Common myeloid progenitor, CD34-positive (primary cell): Measurements from ENCODE around the gene PPP1CB. TPM values are rescaled to one million over a fixed set of nuclear protein-coding genes. Genes with fewer than 3 reads are reported as not detected.

Experiments used
- CTCF ChIA-PET: fragments of 350-600 bp; sonication (Branson Sonifier 250); formaldehyde crosslinking; loops from one replicate; lab custom pipeline; 2021; ENCODE audit warnings: antibody characterized with exemption; lab: Charles Lee
- POLR2A ChIA-PET: fragments of 350-600 bp; sonication (Branson Sonifier 250); formaldehyde crosslinking; loops from one replicate; lab custom pipeline; 2021; ENCODE audit warnings: antibody characterized with exemption; lab: Charles Lee
- DNase-seq, 3 donors: peaks; one replicate each; pipeline versions ENCODE4 v3.0.0 to v3.0.0-alpha.2; 2013
- H3K27ac ChIP-seq, 2 experiments: 1 replicate in 1 of 2; 2 replicates in 1 of 2; pipeline ENCODE4 v1.7.0; 2013; ENCODE audit warnings: inconsistent platforms in 2 of 2, low read length in 2 of 2, mild to moderate bottlenecking in 2 of 2, low read depth in 1 of 2, moderate library complexity in 1 of 2; ENCODE audit not compliant: severe bottlenecking in 2 of 2, insufficient read depth in 1 of 2, poor library complexity in 1 of 2
- H3K27me3 ChIP-seq, 5 experiments: replicated peaks in 2 of 5; 1 replicate in 3 of 5; 2 replicates in 2 of 5; pipeline versions ENCODE4 v1.6.1 to v1.7.0; 2013; ENCODE audit warnings: low read length in 4 of 5, mild to moderate bottlenecking in 2 of 5, moderate library complexity in 2 of 5, inconsistent platforms in 1 of 5; ENCODE audit not compliant: insufficient read depth in 5 of 5, control insufficient read depth in 4 of 5
- H3K36me3 ChIP-seq, 4 experiments: 1 replicate in 2 of 4; 2 replicates in 2 of 4; pipeline versions ENCODE4 v1.6.1 to v1.7.0; 2013; ENCODE audit warnings: low read length in 3 of 4, control low read depth in 1 of 4, mild to moderate bottlenecking in 1 of 4; ENCODE audit not compliant: control insufficient read depth in 4 of 4, insufficient read depth in 4 of 4
- H3K4me1 ChIP-seq, 4 experiments: 1 replicate in 3 of 4; 2 replicates in 1 of 4; pipeline versions ENCODE4 v1.6.1 to v1.7.1; 2013; ENCODE audit warnings: low read length in 3 of 4, mild to moderate bottlenecking in 3 of 4, control low read depth in 1 of 4, inconsistent platforms in 1 of 4, moderate library complexity in 1 of 4; ENCODE audit not compliant: control insufficient read depth in 4 of 4, insufficient read depth in 4 of 4; ENCODE audit errors: control extremely low read depth in 1 of 4
- H3K4me3 ChIP-seq, 7 experiments: 1 replicate in 4 of 7; 2 replicates in 3 of 7; pipeline versions ENCODE4 v1.5.1 to v1.7.0; 2013; ENCODE audit warnings: mild to moderate bottlenecking in 7 of 7, low read length in 6 of 7, moderate library complexity in 6 of 7, inconsistent platforms in 2 of 7, low read depth in 2 of 7, control low read depth in 1 of 7; ENCODE audit not compliant: insufficient read depth in 4 of 7, control insufficient read depth in 1 of 7; ENCODE audit errors: extremely low read depth in 1 of 7
- H3K9me3 ChIP-seq, 5 experiments: 1 replicate in 4 of 5; 2 replicates in 1 of 5; pipeline versions ENCODE4 v1.6.1 to v1.7.1; 2013; ENCODE audit warnings: low read length in 4 of 5, mild to moderate bottlenecking in 2 of 5, inconsistent platforms in 1 of 5, low read depth in 1 of 5, moderate library complexity in 1 of 5; ENCODE audit not compliant: control insufficient read depth in 4 of 5, insufficient read depth in 2 of 5; ENCODE audit errors: control extremely low read depth in 1 of 5
- WGBS: methylation state at CpG from one replicate; pipeline ENCODE4 v1.1.5; 2013; ENCODE audit not compliant: insufficient coverage; 5-methylcytosine and 5-hydroxymethylcytosine counted together
- polyA plus RNA-seq: library from polyadenylated mRNA; unstranded; fragments of 120-200 nt; gene quantifications from one replicate; pipeline ENCODE4 v1.2.1, GENCODE V29; 2013

Gene PPP1CB
- 111 TPM for polyA plus RNA-seq

DNA sequence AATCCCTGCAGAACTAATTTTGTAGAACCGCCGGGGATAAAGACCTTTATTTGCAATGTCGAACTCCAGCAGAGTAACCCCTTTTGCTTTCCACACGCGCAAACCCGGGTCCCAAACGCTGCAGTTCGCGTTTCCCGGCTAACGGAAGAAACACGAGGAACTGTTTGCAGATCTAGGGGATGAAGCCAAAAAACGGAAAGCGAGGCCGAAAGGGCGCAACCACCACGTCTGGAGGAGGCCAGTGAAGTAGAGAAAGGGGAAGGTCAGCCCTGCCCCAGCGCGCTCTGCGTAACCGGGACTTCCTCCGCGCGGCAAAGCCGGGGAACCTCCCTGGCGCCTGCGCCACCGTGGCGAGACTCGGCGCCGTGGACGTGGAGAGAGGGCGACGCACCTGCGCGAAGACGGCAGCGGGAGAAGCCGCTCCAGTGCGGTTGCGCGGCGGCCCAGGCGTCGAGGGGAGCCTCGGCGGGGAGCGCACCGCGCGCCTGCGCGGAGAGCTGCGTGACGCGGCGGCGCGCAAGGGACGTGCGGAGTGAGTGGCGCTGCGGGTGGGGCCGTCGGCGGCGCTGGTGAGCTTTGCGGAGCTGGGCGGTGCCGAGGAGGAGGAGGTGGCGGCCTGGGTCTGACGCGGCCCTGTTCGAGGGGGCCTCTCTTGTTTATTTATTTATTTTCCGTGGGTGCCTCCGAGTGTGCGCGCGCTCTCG is at the start of gene PPP1CB:
Gene PPP1CB (plus strand): TSS at position 579 of the 704 bp plus-strand sequence. CDS start 295 bp downstream, outside the sequence.
- no peaks in the 10 kb centered on the region for H3K36me3 ChIP-seq
- peak within 1 kb of the TSS; percentile 94 to 97 for H3K27ac ChIP-seq
- CTCF ChIA-PET, result interaction anchor here (1.0 to 10.8 kb wide), 3 partner anchors 88 to 189 kb away, joined by 4 to 134 read pairs (median 4); no protein-coding TSS in a partner anchor
- peak within 1 kb of the TSS; percentile 94 to 100 (median 95) for H3K4me3 ChIP-seq
- no peaks in the 10 kb centered on the region for H3K9me3 ChIP-seq
- DNase-seq, result peak; percentile 97 to 99 (median 98)
- POLR2A ChIA-PET, result interaction anchor here (0.6 to 3.0 kb wide), 8 partner anchors 24 to 188 kb away, joined by 3 to 9 read pairs (median 4); no protein-coding TSS in a partner anchor
- no peaks in the 10 kb centered on the region for H3K27me3 ChIP-seq
- under 1% methylated on average over 49 of the region's 81 CpGs for WGBS
- peaks cover 19 to 64% (median 34%) of the 10 kb centered on the region in 4 experiments for H3K4me1 ChIP-seq

DNA sequence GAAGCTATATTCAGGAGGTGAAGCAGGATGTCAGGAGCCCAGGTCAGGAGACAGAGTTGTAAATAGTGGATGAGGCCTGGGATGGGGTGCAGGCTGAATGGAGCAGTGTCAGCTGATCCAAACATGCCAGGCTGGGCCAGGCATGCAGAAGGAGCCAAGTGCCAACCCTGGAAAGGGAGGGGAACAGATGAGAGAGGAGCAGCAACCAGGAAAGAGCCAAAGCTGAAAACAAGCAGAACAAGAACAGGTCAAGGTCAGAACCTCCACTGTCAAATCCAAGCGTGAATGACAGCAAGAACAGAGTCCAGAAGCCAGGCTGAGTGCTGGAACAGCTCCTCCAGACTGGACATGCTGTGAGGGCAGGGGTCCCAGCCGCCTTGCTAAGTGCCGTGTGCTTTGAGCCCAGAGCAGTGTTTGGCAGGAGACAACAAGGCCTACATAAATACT is 49.2 kb upstream of the PPP1CB start:
- WGBS, result 98% methylated on average over 3 of the region's 3 CpGs
- CTCF ChIA-PET, result interaction anchor here (0.9 to 1.5 kb wide), 4 partner anchors 8 to 20 kb away, joined by 3 to 6 read pairs (median 4); no protein-coding TSS in a partner anchor

GRCh38 chr2:28702878-28703277 is 48.8 kb upstream of the PPP1CB start:
- Histone ChIP-seq H3K27me3 (no peaks in the 10 kb centered on the region), H3K4me1 (peaks cover 0 to 11% (median 7%) of the 10 kb centered on the region in 4 experiments), H3K4me3 (no peak overlapping the region), H3K36me3 (no peaks in the 10 kb centered on the region), H3K9me3 (peaks cover 0 to 18% (median 0%) of the 10 kb centered on the region in 5 experiments), H3K27ac (no peak overlapping the region)
- CTCF ChIA-PET, result interaction anchor here (0.9 to 1.5 kb wide), 4 partner anchors 8 to 20 kb away, joined by 3 to 6 read pairs (median 4); no protein-coding TSS in a partner anchor
- DNase-seq, result peak; percentile 4 to 74 (median 60)
- WGBS, result 100% methylated on average over 4 of the region's 8 CpGs
- POLR2A ChIA-PET, result no interaction called here

More for the DNA sequence above, 49.2 kb upstream of the PPP1CB start:
- Histone ChIP-seq H3K27me3 (no peaks in the 10 kb centered on the region), H3K27ac (no peak overlapping the region), H3K9me3 (peaks cover 0 to 18% (median 0%) of the 10 kb centered on the region in 5 experiments), H3K36me3 (no peaks in the 10 kb centered on the region), H3K4me3 (no peak overlapping the region), H3K4me1 (peaks cover 0 to 11% (median 7%) of the 10 kb centered on the region in 4 experiments)
- DNase-seq, result no peak
- POLR2A ChIA-PET, result interaction anchor here (0.6 kb wide), 1 partner anchor 125 kb away, joined by 5 read pairs; no protein-coding TSS in a partner anchor

GRCh38 chr2:28704621-28705020 is 47.0 kb upstream of the PPP1CB start:
- no CpG with 5 or more reads among the region's 4 CpGs for WGBS
- Histone ChIP-seq H3K9me3 (peaks cover 0 to 18% (median 0%) of the 10 kb centered on the region in 5 experiments), H3K27me3 (no peaks in the 10 kb centered on the region), H3K4me3 (no peak overlapping the region), H3K27ac (no peak overlapping the region), H3K4me1 (peaks cover 0 to 11% (median 7%) of the 10 kb centered on the region in 4 experiments), H3K36me3 (no peaks in the 10 kb centered on the region)
- POLR2A ChIA-PET, result no interaction called here
- no peak for DNase-seq
- CTCF ChIA-PET, result no interaction called here

GRCh38 chr2:28705751-28706440 is 45.7 kb upstream of the PPP1CB start:
- H3K27ac ChIP-seq, result no peak overlapping the region
- ChIA-PET CTCF (interaction anchor here (0.6 to 1.5 kb wide), 2 partner anchors 16 to 111 kb away, joined by 3 to 4 read pairs; no protein-coding TSS in a partner anchor), POLR2A (no interaction called here)
- H3K4me1 ChIP-seq, result peaks cover 0 to 11% (median 7%) of the 10 kb centered on the region in 4 experiments
- H3K27me3 ChIP-seq, result peaks cover 0 to 1% (median 0%) of the 10 kb centered on the region in 5 experiments
- no peak for DNase-seq
- 100% methylated on average over 3 of the region's 4 CpGs for WGBS
- peaks cover 0 to 18% (median 0%) of the 10 kb centered on the region in 5 experiments for H3K9me3 ChIP-seq
- no peaks in the 10 kb centered on the region for H3K36me3 ChIP-seq
- no peak overlapping the region for H3K4me3 ChIP-seq

DNA sequence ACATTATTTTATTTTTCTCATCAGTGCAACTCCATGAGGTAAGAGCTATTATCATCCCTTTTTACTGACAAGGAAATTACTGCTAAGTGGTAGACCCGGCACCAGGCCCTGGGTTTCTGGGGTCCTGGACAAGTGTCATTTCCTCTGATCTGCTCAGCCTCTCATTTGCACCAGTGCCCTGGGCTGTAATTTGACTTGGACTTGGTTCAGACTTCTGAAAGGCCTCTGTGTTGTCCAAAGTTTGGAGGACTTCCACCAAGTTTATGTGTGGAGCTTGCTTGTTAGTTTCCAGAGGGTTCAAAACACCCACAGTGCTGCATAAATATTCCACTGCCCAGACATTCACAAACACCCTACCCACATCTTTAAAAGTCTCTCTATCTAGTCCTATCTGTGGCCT is 44.0 kb upstream of the PPP1CB start:
- ChIA-PET CTCF (interaction anchor here (1.4 kb wide), 1 partner anchor 12 kb away, joined by 5 read pairs; no protein-coding TSS in a partner anchor), POLR2A (no interaction called here)
- Histone ChIP-seq H3K9me3 (peaks cover 0 to 18% (median 0%) of the 10 kb centered on the region in 5 experiments), H3K27me3 (peaks cover 0 to 1% (median 0%) of the 10 kb centered on the region in 5 experiments), H3K4me3 (no peak overlapping the region), H3K36me3 (no peaks in the 10 kb centered on the region), H3K4me1 (peaks cover 0 to 5% (median 3%) of the 10 kb centered on the region in 4 experiments), H3K27ac (no peak overlapping the region)
- 100% methylated on average over 1 of the region's 1 CpG for WGBS
- DNase-seq, result no peak
